Chondrocyte (in vitro differentiated cells): ENCODE results near the gene AGXT. TPM values are rescaled to one million over a fixed set of nuclear protein-coding genes. Genes with fewer than 3 reads are reported as not detected.

Source experiments
- DNase-seq: peaks from one replicate; pipeline ENCODE4 v3.0.0; 2021; ENCODE audit warnings: mixed read lengths, low spot score
- H3K27ac Mint-ChIP-seq: one replicate; pipeline ENCODE4 v1.8.0; 2021; ENCODE audit warnings: mild to moderate bottlenecking, moderate library complexity, mixed read lengths; ENCODE audit not compliant: unreplicated experiment
- H3K27me3 Mint-ChIP-seq: 2 replicates; pipeline ENCODE4 v1.8.0; 2021; ENCODE audit warnings: low read depth, mixed read lengths
- H3K36me3 Mint-ChIP-seq: 2 replicates; pipeline ENCODE4 v1.8.0; 2021; ENCODE audit warnings: low read depth, mixed read lengths
- H3K4me1 Mint-ChIP-seq: 2 replicates; pipeline ENCODE4 v1.8.0; 2021; ENCODE audit warnings: low read depth, mild to moderate bottlenecking, mixed read lengths
- H3K4me3 Mint-ChIP-seq: one replicate; pipeline ENCODE4 v1.8.0; 2021; ENCODE audit warnings: mild to moderate bottlenecking, moderate library complexity, mixed read lengths; ENCODE audit not compliant: unreplicated experiment
- H3K9me3 Mint-ChIP-seq: 2 replicates; pipeline ENCODE4 v1.8.0; 2021; ENCODE audit warnings: low read depth, mixed read lengths
- CTCF ChIP-seq: fragments of 200-600 bp; sonication (generic); IDR thresholded peaks from 2 replicates; pipeline ENCODE4 v1.5.0; 2021; ENCODE audit warnings: antibody characterized with exemption, mild to moderate bottlenecking, moderate library complexity
- total RNA-seq: library from RNA; stranded (reverse); gene quantifications from 3 replicates; pipeline ENCODE4 v1.2.1, GENCODE V29; 2021

AGXT gene
- total RNA-seq, 1 donor from 2014 or later, result not detected

DNA sequence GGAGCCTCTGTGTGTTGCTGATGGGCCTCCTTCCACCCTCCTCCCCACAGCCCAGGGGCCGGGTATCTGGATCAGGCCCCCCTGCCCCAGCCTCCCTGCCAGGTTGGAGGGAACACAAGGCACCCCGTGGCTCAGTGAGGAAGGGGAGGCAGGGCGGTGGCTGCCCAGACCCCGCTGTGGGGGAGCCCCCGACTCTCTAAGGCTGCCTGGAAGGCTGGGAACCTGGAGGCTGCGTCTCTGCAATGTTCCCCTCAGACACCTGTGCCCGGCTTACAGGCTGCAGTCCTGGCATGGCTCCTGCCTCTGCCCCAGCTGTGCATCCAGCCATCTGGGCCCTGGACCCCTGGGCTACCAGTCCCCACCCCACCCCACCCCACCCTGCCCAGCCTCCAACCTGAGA lies 27.8 kb downstream of the AGXT start:
- no peak for TF ChIP-seq CTCF
- no peak for DNase-seq
- peaks cover 6% of the 10 kb centered on the region for H3K9me3 Mint-ChIP-seq
- peaks cover 4% of the 10 kb centered on the region for H3K4me1 Mint-ChIP-seq
- no peak overlapping the region for H3K27ac Mint-ChIP-seq
- peaks cover 17% of the 10 kb centered on the region for H3K27me3 Mint-ChIP-seq
- no peak overlapping the region for H3K4me3 Mint-ChIP-seq
- peaks cover 2% of the 10 kb centered on the region for H3K36me3 Mint-ChIP-seq

GRCh38 chr2:240896871-240897692 lies 28.5 kb downstream of the AGXT start:
- Mint-ChIP-seq H3K27ac (no peak overlapping the region), H3K36me3 (peaks cover 2% of the 10 kb centered on the region), H3K4me1 (peaks cover 4% of the 10 kb centered on the region), H3K9me3 (peaks cover 6% of the 10 kb centered on the region), H3K27me3 (peaks cover 18% of the 10 kb centered on the region), H3K4me3 (no peak overlapping the region)
- DNase-seq, result no peak
- no peak for TF ChIP-seq CTCF

GRCh38 chr2:240898108-240898730 lies 29.6 kb downstream of the AGXT start:
- H3K27ac Mint-ChIP-seq, result no peak overlapping the region
- peaks cover 4% of the 10 kb centered on the region for H3K4me1 Mint-ChIP-seq
- H3K4me3 Mint-ChIP-seq, result no peak overlapping the region
- peaks cover 2% of the 10 kb centered on the region for H3K36me3 Mint-ChIP-seq
- DNase-seq, result no peak
- TF ChIP-seq CTCF, result no peak
- H3K9me3 Mint-ChIP-seq, result peaks cover 6% of the 10 kb centered on the region
- H3K27me3 Mint-ChIP-seq, result peaks cover 28% of the 10 kb centered on the region

DNA sequence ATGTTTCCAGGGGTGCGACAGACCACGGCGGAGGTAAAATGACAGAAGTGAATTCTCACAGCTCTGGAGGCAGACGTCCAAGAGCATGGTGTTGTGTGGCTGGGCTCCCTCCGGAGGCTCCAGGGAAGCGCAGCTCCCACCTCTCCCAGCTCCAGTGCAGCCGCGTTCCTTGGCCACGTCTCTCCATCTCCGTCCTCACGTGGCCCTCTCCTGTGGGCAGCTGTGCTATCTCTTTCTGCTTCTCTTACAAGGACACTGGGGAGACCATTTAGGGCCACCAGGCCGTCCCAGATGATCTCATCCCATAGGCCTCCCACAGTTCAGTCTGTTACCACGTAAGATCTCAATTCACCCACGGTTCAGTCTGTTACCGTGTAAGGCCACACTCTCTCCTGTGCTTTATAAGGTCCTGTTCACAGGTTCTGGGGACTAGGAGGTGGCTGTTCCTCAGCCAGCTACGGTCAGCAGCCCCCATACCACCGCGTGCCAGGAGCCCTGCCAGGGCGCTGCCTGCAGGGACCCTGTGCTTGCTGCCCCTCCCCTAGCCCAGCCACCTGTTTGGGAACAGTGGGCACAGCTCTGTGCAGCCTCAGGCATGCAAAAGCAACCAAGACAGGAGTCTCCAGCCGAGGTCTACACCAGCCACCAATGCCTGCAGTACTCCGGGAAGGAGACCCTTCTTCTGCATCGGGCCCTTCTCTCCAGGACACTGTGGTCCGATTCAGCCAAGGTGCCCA lies 30.3 kb downstream of the AGXT start:
- Mint-ChIP-seq H3K4me3 (no peak overlapping the region), H3K4me1 (no peaks in the 10 kb centered on the region), H3K27me3 (peaks cover 32% of the 10 kb centered on the region), H3K36me3 (peaks cover 2% of the 10 kb centered on the region), H3K27ac (no peak overlapping the region), H3K9me3 (peaks cover 6% of the 10 kb centered on the region)
- no peak for TF ChIP-seq CTCF
- no peak for DNase-seq

DNA sequence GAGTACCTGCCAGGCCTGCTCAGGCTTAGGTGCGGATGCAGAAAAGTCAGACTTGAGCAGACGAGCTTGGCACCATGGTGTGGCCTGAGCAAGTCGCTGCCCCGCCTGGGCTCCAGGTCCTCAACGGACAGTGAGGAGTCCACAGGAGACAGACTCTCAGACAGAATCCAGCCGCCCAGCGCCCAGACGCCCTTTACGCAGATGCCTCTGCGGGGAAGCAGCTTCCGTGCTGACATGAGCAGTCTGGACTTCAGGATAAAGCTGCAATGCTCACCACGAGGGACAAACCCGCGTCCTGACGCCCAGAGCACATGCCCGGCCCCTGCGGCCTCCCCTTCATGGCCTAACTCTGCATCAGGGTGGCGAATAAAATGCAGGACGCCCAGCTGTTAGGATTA lies 30.8 kb downstream of the AGXT start:
- Mint-ChIP-seq H3K27me3 (peaks cover 32% of the 10 kb centered on the region), H3K9me3 (peaks cover 6% of the 10 kb centered on the region), H3K4me1 (no peaks in the 10 kb centered on the region), H3K36me3 (peaks cover 2% of the 10 kb centered on the region), H3K27ac (no peak overlapping the region), H3K4me3 (no peak overlapping the region)
- TF ChIP-seq CTCF, result no peak
- no peak for DNase-seq
